GM21737 (cell line): ENCODE data around the gene TGFA.

Experiments
- ATAC-seq: cut with Tn5 transposase; IDR thresholded peaks from one replicate; pipeline ENCODE4 v1.9.1; 2021; ENCODE audit warnings: mild to moderate bottlenecking, moderate library complexity; ENCODE audit not compliant: unreplicated experiment

Gene TGFA

DNA sequence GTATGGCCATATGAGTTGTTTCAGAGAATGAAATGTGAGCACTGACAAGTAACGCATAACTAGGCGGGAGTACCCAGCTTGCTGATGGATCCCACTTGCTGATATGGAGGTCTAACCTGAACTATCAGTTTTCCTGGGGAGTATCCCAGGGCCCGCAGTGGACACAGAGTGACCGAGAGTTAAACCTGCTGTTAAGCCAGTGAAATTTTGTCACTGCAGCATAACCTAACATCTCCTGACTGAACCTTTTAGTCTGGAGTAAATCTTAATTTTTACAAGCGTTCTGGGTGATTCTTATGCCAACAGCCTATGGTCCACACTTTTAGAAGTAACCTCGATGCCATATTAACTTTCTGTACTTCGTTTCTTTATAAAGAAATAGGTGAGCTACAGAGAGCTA is 54.4 kb downstream of the TGFA start:
- ATAC-seq = no peak

GRCh38 chr2:70498528-70498927 is 55.1 kb downstream of the TGFA start:
- ATAC-seq = no peak

DNA sequence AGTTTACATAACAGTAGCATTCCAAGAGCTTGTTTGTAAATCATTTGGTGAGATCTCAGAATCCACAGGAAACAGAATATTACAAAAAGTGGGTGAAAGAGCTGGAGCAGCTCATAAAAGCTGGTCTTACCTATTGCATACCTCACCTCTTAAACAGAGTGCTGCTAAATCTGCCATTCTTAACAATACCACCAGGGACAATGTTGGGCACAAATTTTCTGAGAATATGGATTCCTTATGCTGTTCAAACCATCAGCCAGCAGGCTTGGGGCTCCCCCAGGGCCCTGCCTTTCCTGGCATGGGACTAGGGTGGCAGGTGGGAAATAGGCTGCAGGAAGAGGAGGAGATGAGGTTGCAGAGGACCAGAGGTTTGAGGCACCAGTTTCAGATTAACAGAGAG is 55.6 kb downstream of the TGFA start:
- no peak for ATAC-seq

DNA sequence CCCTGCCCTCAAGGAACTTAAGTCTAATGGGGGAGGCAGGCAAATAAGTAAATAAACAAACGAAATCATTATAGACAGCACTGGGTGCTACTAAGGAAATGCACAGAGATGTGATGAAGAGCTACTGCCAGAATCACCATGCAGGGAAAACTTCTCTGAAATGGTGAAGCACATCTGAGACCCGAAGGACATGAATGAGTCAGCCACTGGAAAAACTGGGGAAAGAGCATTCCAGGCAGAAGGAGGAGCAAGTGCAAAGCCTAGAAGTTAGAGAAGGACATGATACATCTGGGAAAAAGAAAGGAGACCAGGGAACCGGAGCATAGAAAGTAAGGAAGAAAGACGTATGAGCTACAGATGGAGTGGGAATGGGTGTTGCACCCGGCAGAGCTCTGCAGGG is 56.8 kb downstream of the TGFA start:
- no peak for ATAC-seq

- ATAC-seq = no peak
Observed at GRCh38 chr2:70494293-70494886, 59.2 kb downstream of the TGFA start.

- no peak for ATAC-seq
Observed at GRCh38 chr2:70490381-70490780, 63.2 kb downstream of the TGFA start.

- no peak for ATAC-seq
Observed at GRCh38 chr2:70489165-70489564, 64.5 kb downstream of the TGFA start.

- ATAC-seq = no peak
Observed at GRCh38 chr2:70484086-70484485, 69.5 kb downstream of the TGFA start.

- ATAC-seq = no peak
Observed at GRCh38 chr2:70482401-70482800, 71.2 kb downstream of the TGFA start.

GRCh38 chr2:70480468-70480867 is 73.2 kb downstream of the TGFA start:
- no peak for ATAC-seq

- ATAC-seq = no peak
Observed at GRCh38 chr2:70479816-70480215, 73.8 kb downstream of the TGFA start.

GRCh38 chr2:70477441-70477844 is 76.2 kb downstream of the TGFA start:
- no peak for ATAC-seq

GRCh38 chr2:70475266-70475665 is 78.4 kb downstream of the TGFA start:
- ATAC-seq = no peak

DNA sequence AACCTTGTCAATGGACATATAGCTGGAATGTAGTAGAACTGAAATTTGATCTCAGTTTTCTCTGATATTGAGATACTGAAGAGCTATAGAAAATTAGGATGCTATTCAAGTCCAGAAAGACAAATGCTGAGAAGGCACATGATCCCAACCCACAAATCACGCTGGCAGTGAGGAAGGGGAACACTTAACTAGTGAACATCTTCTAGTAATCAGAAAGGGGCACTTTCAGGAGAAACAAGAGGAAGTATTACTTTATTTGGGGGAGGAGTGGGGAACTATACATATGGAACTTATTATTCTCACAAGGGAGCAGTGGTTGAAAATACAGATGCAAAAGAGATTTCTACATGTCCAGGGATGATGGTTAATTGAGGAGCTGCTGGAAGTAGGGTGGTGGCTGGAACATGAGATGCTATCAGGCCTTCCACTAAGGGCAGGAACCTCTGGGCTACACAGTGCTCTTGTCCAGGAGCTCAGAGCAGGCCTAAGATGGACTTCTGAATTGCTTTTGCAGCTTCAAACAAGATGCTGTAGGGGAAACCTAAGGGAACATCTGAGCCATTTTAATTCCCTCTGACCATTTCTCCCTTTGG is 79.3 kb downstream of the TGFA start:
- no peak for ATAC-seq

DNA sequence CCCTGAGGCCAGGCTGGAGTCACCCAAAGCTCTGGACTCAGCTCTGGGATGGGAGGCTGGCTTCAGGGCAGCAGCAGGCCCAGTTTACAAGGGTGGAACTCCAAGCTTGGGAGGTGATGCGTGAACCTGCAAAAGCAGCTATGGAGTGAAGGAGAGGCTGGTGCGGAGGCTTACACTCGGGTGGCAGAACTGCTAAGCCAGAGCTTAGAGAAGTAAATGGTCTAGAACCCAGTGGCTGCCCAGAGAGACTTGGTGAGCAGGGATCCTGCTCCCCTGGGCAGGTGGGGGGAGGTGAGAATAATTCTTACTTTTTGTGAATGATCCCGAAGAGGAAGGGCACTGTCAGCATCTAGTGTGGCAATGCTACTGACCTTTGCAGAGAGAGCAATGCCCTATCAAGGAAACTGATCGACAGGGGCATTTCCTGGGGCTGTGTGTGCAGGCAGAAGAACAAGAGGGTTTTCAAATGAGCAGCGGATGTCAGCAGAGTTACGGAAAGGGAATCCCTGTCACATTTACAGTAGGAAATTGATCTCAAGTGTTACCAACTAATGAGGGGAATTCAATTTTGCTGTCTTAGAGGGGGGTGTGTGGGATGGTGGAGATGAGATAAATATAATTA is 80.4 kb downstream of the TGFA start:
- no peak for ATAC-seq

GRCh38 chr2:70472221-70472890 is 81.3 kb downstream of the TGFA start:
- ATAC-seq = no peak

GRCh38 chr2:70471129-70471528 is 82.5 kb downstream of the TGFA start:
- no peak for ATAC-seq

DNA sequence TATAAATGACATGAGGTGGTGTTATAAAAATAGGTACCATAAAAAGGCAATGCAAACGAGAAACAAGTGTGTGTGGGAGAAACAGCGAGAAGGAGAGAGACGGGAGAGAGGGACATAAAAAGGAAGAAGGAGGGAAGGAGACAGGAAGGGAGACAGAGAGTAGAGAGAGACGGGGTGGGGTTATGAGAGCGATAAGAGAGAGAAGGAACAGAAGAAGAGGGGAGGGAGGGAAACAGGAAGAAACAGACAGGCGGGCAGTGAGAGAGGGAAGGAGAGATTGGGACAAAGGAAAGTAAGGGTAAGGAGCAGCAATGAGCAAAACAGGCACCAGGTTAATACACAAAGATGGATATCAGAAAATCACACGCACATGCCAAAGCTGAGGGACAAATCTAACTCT is 83.7 kb downstream of the TGFA start:
- no peak for ATAC-seq

GRCh38 chr2:70469435-70469834 is 84.2 kb downstream of the TGFA start:
- ATAC-seq = no peak

GRCh38 chr2:70468878-70469277 is 84.7 kb downstream of the TGFA start:
- ATAC-seq = no peak

GRCh38 chr2:70467831-70468779 is 85.5 kb downstream of the TGFA start:
- ATAC-seq = no peak
